Gastrocnemius medialis (tissue), 4 donors: ENCODE results near the gene HNRNPA0. TPM values are rescaled to one million over a fixed set of nuclear protein-coding genes. Genes with fewer than 3 reads are reported as not detected.

Experiments used
- ATAC-seq, 2 donors: fragments of 150-250 bp; one replicate each; pipeline ENCODE4 v1.9.1; 2016
- DNase-seq, 2 donors: peaks; one replicate each; pipeline ENCODE4 v3.0.0-alpha.2; 2019
- H3K27ac ChIP-seq, 4 donors: fragments of 200-600 bp; sonication (generic); 1 replicate in 1 of 4; 2 replicates in 3 of 4; pipeline ENCODE4 v1.5.1; 2016 to 2018; ENCODE audit warnings: mild to moderate bottlenecking in 2 of 4, moderate library complexity in 1 of 4
- H3K27me3 ChIP-seq, 3 donors: fragments of 200-600 bp; sonication (generic) in 2 of 3; 1 replicate in 1 of 3; 2 replicates in 2 of 3; pipeline versions ENCODE4 v1.5.1 to v1.6.0; 2016 to 2019; ENCODE audit warnings: mild to moderate bottlenecking in 1 of 3, moderate library complexity in 1 of 3
- H3K36me3 ChIP-seq, 2 donors: fragments of 200-600 bp; sonication (generic) in 1 of 2; one replicate each; pipeline ENCODE4 v1.5.1; 2017 to 2018
- H3K4me1 ChIP-seq, 2 donors: fragments of 200-600 bp; sonication (generic) in 1 of 2; one replicate each; pipeline ENCODE4 v1.5.1; 2016 to 2017; ENCODE audit warnings: mild to moderate bottlenecking in 2 of 2
- H3K4me3 ChIP-seq, 4 donors: fragments of 200-600 bp; sonication (generic) in 3 of 4; 1 replicate in 1 of 4; 2 replicates in 3 of 4; pipeline ENCODE4 v1.5.1; 2016 to 2019; ENCODE audit warnings: mild to moderate bottlenecking in 2 of 4
- H3K9me3 ChIP-seq, 3 donors: fragments of 200-600 bp; sonication (generic) in 2 of 3; 1 replicate in 1 of 3; 2 replicates in 2 of 3; pipeline ENCODE4 v1.5.1; 2016 to 2019
- CTCF ChIP-seq, 5 experiments: fragments of 450-650 bp in 3 of 5; fragments of 200-600 bp in 2 of 5; sonication (generic) in 2 of 5; IDR thresholded peaks in 4 of 5; conservative IDR thresholded peaks in 1 of 5; 1 replicate in 4 of 5; 2 replicates in 1 of 5; pipeline ENCODE4 v1.5.1; 2016 to 2019; ENCODE audit warnings: antibody characterized with exemption in 5 of 5, mild to moderate bottlenecking in 3 of 5, moderate library complexity in 3 of 5
- POLR2A ChIP-seq, 2 donors: fragments of 450-650 bp; IDR thresholded peaks; one replicate each; pipeline ENCODE4 v1.6.1; 2017; ENCODE audit warnings: antibody characterized with exemption in 2 of 2, mild to moderate bottlenecking in 2 of 2, moderate library complexity in 2 of 2
- in situ Hi-C, 4 donors: fragments of 200-750 bp; cut with MboI; loops; one replicate each; pipeline versions ENCODE4 v1.15.0 to v1.8.0; 2017; ENCODE audit warnings: low sequenced_read_pairs in 4 of 4
- intact Hi-C: fragments of 100-400 bp; cut with DNase I; formaldehyde crosslinking; loops from one replicate; pipeline ENCODE4 v1.15.1; 2023; ENCODE audit warnings: low total_unique reads
- total RNA-seq, 4 donors: library from RNA; depleted of rRNA; stranded (reverse); fragments of >200 nt; gene quantifications; one replicate each; pipeline versions ENCODE4 v1.1.0 to v1.2.3, GENCODE V29; 2016

The HNRNPA0 gene
- total RNA-seq, 4 donors from 2014 or later, result 4.2 to 6.0 (median 5.2) TPM

DNA sequence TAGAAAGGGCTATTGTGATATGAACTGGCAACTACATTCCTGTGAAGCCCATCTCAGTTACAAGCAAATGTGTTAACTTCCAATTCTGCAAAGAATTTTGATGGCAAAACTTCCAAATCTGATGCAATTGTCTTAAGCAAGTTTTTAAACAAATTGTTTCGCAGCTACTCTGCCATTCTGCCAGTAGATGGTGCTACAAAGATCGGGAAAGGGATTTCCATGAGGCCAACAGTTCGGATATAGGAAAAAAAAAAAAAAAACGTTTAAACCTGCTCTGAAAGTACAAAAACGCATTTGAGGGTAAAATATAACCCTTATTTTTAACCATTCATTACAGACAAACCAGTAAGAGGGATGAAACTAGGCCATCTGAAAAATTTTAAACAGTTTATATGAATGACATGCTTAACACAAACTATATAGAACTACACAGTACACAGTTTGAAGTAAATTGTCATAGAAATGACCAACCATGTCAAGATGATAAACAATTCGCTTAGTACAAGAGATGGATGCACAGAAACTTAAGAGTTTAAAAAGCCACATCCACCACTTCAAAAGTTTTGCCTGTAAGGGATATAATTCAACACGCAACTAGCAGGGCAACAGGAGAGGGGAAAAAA is 2.2 kb downstream of the HNRNPA0 start:
- peak overlapping the region; percentile 98 to 100 (median 100) for H3K27ac ChIP-seq
- H3K4me3 ChIP-seq, result peak overlapping the region; percentile 80 to 98 (median 96)
- ATAC-seq, result no peak
- H3K36me3 ChIP-seq, result no peaks in the 10 kb centered on the region
- peaks cover 37 to 42% of the 10 kb centered on the region in 2 donors for H3K4me1 ChIP-seq
- no peaks in the 10 kb centered on the region for H3K9me3 ChIP-seq
- intact Hi-C loops (loop anchor here (5.0 kb wide), 4 partner anchors 130 to 825 kb away; partner anchors contain the start of genes BRD8, HSPA9, KIF20A and SPOCK1), in situ Hi-C loops (loop anchor here in 2 of 4 donors (25.0 kb wide), 1 partner anchor 285 kb away; the partner anchor contains the start of gene FAM13B (in 2 of the 2))
- TF ChIP-seq POLR2A (IDR thresholded peaks at IDR 0.05), result no peak
- peak; percentile 44 to 84 (median 60) for TF ChIP-seq CTCF (IDR thresholded peaks at IDR 0.05 in 4 of 5, conservative IDR thresholded peaks at IDR 0.05 in 1 of 5)
- no peaks in the 10 kb centered on the region for H3K27me3 ChIP-seq
- peak in 1 of 2 donors; percentile 25 for DNase-seq

GRCh38 chr5:137750436-137750835 is 3.7 kb downstream of the HNRNPA0 start:
- in situ Hi-C loops (loop anchor here in 2 of 4 donors (25.0 kb wide), 1 partner anchor 287 kb away; the partner anchor contains the start of gene FAM13B (in 2 of the 2)), intact Hi-C loops (loop anchor here (5.0 kb wide), 4 partner anchors 128 to 827 kb away; partner anchors contain the start of genes BRD8, HSPA9, KIF20A and SPOCK1)
- Histone ChIP-seq H3K9me3 (no peaks in the 10 kb centered on the region), H3K4me3 (no peak overlapping the region), H3K36me3 (no peaks in the 10 kb centered on the region), H3K27ac (no peak overlapping the region), H3K27me3 (no peaks in the 10 kb centered on the region), H3K4me1 (peaks cover 36 to 42% of the 10 kb centered on the region in 2 donors)
- TF ChIP-seq CTCF (IDR thresholded peaks at IDR 0.05 in 4 of 5, conservative IDR thresholded peaks at IDR 0.05 in 1 of 5) (no peak), POLR2A (IDR thresholded peaks at IDR 0.05) (no peak)
- ATAC-seq, result no peak
- no peak for DNase-seq

GRCh38 chr5:137747848-137748247 is 6.3 kb downstream of the HNRNPA0 start:
- Histone ChIP-seq H3K4me3 (no peak overlapping the region), H3K27ac (no peak overlapping the region), H3K36me3 (no peaks in the 10 kb centered on the region), H3K4me1 (peaks cover 31 to 42% of the 10 kb centered on the region in 2 donors), H3K27me3 (no peaks in the 10 kb centered on the region), H3K9me3 (no peaks in the 10 kb centered on the region)
- DNase-seq (no peak), ATAC-seq (no peak)
- TF ChIP-seq POLR2A (IDR thresholded peaks at IDR 0.05) (no peak), CTCF (IDR thresholded peaks at IDR 0.05 in 4 of 5, conservative IDR thresholded peaks at IDR 0.05 in 1 of 5) (no peak)
- in situ Hi-C loops (loop anchor here in 3 of 4 donors (10.0 kb wide), 2 partner anchors 93 to 123 kb away; no protein-coding TSS in a partner anchor), intact Hi-C loops (no loop called here)

DNA sequence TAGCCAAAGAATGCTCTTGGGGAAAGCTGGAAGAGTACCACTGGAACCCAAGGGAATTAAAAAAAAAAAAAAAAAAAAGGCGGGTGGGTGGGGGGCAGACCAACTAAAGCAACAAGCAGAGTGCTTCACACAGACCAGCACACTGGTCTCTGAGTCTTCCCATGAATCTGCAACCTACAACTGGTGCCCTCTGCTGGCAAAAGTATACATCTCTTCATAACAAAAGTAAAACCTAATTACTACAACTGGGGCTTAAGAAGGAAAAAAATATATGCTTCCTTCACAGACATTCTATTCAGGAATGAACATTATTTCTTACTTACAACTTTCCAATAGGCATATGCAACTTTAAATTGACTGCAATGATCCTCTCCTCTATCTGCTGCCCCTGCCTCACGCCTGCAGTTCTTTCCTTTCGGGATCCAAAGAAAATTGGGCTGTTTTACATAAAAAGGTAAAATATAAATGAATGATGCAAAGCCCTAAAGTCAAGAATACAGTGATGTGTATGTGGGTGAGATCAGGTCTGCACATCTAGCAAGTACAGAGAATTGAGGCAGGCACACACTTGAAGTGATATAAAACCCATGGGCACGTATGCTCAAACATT is 11.0 kb downstream of the HNRNPA0 start:
- Histone ChIP-seq H3K4me1 (peaks cover 3 to 4% of the 10 kb centered on the region in 2 donors), H3K4me3 (no peak overlapping the region), H3K27ac (no peak overlapping the region), H3K36me3 (no peaks in the 10 kb centered on the region), H3K27me3 (no peaks in the 10 kb centered on the region), H3K9me3 (no peaks in the 10 kb centered on the region)
- intact Hi-C loops, result loop anchor here (1.0 kb wide), 2 partner anchors 83 to 114 kb away; no protein-coding TSS in a partner anchor
- in situ Hi-C loops, result loop anchor here in 3 of 4 donors (5.0 to 10.0 kb wide), 3 partner anchors 88 to 118 kb away; no protein-coding TSS in a partner anchor
- DNase-seq (peak in 1 of 2 donors; percentile 23), ATAC-seq (peak; percentile 76 to 86)
- TF ChIP-seq POLR2A (IDR thresholded peaks at IDR 0.05), result no peak
- TF ChIP-seq CTCF (IDR thresholded peaks at IDR 0.05 in 4 of 5, conservative IDR thresholded peaks at IDR 0.05 in 1 of 5), result peak; percentile 41 to 70 (median 56)
